Neural cell (in vitro differentiated cells): ENCODE results near the gene PICALM.

Experiments used
- EP300 ChIP-seq: fragments of 450-650 bp; conservative IDR thresholded peaks from 2 replicates; pipeline ENCODE4 v1.6.1; 2014; ENCODE audit warnings: antibody characterized with exemption, mild to moderate bottlenecking, moderate library complexity; ENCODE audit not compliant: poor library complexity, severe bottlenecking
- EZH2 ChIP-seq: fragments of 200-600, 300-800 bp; shearing (Covaris generic), sonication (generic); IDR thresholded peaks from 2 replicates; pipeline ENCODE4 v1.6.1; 2014; ENCODE audit warnings: antibody characterized with exemption, low read length, borderline replicate concordance, mild to moderate bottlenecking; ENCODE audit not compliant: insufficient read depth, poor library complexity, severe bottlenecking
- MXI1 ChIP-seq: fragments of 450-650 bp; conservative IDR thresholded peaks from 2 replicates; pipeline ENCODE4 v1.6.1; 2014; ENCODE audit warnings: antibody characterized with exemption, mild to moderate bottlenecking; ENCODE audit not compliant: poor library complexity, severe bottlenecking
- POLR2AphosphoS5 ChIP-seq: IDR thresholded peaks from 2 replicates; pipeline ENCODE4 v1.6.1; 2012
- RAD21 ChIP-seq: fragments of 450-650 bp; conservative IDR thresholded peaks from 2 replicates; pipeline ENCODE4 v1.6.1; 2014; ENCODE audit warnings: antibody characterized with exemption, mild to moderate bottlenecking, moderate library complexity
- SMC3 ChIP-seq: fragments of 450-650 bp; conservative IDR thresholded peaks from 2 replicates; pipeline ENCODE4 v1.6.1; 2014; ENCODE audit warnings: antibody characterized with exemption, mild to moderate bottlenecking, moderate library complexity; ENCODE audit not compliant: poor library complexity
- TF ChIP-seq, protein P1 (sequence below): fragments of 450-650 bp; IDR thresholded peaks from 2 replicates; pipeline ENCODE4 v1.5.1; 2014; ENCODE audit warnings: antibody characterized with exemption, mild to moderate bottlenecking, moderate library complexity; ENCODE audit not compliant: poor library complexity, severe bottlenecking
- TF ChIP-seq, protein P2 (sequence below): IDR thresholded peaks from 2 replicates; pipeline ENCODE4 v1.6.1; 2012; ENCODE audit warnings: borderline replicate concordance

DNA sequence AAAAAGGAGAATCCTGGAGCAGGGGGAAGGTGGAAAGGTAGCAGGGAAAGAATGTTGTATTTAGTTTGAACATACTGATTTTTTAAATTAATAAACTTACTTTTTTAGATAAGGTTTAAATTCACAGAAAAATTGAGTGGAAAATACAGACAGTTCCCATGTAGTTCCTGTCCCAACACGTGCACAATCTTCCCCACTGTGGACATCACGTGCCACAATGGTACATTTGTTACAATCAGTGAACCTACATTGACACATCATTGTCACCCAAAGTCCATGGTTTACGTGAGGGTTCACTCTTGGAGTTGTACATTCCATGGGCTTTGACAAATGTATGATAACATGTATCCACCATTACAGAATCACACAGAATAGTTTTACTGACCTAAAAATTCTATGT lies 10.5 kb upstream of the PICALM start:
- TF ChIP-seq, protein P1, sequence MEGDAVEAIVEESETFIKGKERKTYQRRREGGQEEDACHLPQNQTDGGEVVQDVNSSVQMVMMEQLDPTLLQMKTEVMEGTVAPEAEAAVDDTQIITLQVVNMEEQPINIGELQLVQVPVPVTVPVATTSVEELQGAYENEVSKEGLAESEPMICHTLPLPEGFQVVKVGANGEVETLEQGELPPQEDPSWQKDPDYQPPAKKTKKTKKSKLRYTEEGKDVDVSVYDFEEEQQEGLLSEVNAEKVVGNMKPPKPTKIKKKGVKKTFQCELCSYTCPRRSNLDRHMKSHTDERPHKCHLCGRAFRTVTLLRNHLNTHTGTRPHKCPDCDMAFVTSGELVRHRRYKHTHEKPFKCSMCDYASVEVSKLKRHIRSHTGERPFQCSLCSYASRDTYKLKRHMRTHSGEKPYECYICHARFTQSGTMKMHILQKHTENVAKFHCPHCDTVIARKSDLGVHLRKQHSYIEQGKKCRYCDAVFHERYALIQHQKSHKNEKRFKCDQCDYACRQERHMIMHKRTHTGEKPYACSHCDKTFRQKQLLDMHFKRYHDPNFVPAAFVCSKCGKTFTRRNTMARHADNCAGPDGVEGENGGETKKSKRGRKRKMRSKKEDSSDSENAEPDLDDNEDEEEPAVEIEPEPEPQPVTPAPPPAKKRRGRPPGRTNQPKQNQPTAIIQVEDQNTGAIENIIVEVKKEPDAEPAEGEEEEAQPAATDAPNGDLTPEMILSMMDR, result no peak
- no peak for TF ChIP-seq EZH2
- no peak for TF ChIP-seq POLR2AphosphoS5
- TF ChIP-seq EP300, result no peak
- TF ChIP-seq, protein P2, sequence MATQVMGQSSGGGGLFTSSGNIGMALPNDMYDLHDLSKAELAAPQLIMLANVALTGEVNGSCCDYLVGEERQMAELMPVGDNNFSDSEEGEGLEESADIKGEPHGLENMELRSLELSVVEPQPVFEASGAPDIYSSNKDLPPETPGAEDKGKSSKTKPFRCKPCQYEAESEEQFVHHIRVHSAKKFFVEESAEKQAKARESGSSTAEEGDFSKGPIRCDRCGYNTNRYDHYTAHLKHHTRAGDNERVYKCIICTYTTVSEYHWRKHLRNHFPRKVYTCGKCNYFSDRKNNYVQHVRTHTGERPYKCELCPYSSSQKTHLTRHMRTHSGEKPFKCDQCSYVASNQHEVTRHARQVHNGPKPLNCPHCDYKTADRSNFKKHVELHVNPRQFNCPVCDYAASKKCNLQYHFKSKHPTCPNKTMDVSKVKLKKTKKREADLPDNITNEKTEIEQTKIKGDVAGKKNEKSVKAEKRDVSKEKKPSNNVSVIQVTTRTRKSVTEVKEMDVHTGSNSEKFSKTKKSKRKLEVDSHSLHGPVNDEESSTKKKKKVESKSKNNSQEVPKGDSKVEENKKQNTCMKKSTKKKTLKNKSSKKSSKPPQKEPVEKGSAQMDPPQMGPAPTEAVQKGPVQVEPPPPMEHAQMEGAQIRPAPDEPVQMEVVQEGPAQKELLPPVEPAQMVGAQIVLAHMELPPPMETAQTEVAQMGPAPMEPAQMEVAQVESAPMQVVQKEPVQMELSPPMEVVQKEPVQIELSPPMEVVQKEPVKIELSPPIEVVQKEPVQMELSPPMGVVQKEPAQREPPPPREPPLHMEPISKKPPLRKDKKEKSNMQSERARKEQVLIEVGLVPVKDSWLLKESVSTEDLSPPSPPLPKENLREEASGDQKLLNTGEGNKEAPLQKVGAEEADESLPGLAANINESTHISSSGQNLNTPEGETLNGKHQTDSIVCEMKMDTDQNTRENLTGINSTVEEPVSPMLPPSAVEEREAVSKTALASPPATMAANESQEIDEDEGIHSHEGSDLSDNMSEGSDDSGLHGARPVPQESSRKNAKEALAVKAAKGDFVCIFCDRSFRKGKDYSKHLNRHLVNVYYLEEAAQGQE, result no peak
- no peak for TF ChIP-seq RAD21
- no peak for TF ChIP-seq MXI1
- TF ChIP-seq SMC3, result no peak
